Prostate gland (tissue), 2 donors: ENCODE data around the gene PAPSS1.
A peak's percentile ranks its signal among the peaks of the same experiment; 100 is the strongest.

ENCODE experiments used
- CTCF ChIP-seq, 4 experiments: fragments of 200-600 bp in 2 of 4; fragments of 450-650 bp in 2 of 4; sonication (generic) in 2 of 4; IDR thresholded peaks; 1 replicate in 3 of 4; 2 replicates in 1 of 4; pipeline ENCODE4 v1.5.1; 2016 to 2019; ENCODE audit warnings: antibody characterized with exemption in 4 of 4, mild to moderate bottlenecking in 2 of 4, moderate library complexity in 2 of 4
- POLR2A ChIP-seq: fragments of 450-650 bp; IDR thresholded peaks from one replicate; pipeline ENCODE4 v1.6.1; 2016; ENCODE audit warnings: antibody characterized with exemption, mild to moderate bottlenecking
- POLR2AphosphoS5 ChIP-seq: sonication (generic); formaldehyde crosslinking; IDR thresholded peaks from one replicate; pipeline ENCODE4 v1.6.1; 2017; ENCODE audit warnings: antibody characterized with exemption

GRCh38 chr4:107757864-107758476 lies 37.9 kb upstream of the PAPSS1 start:
- TF ChIP-seq CTCF (IDR thresholded peaks at IDR 0.05) (peak; percentile 27 to 75 (median 64)), POLR2A (no peak), POLR2AphosphoS5 (no peak)
